ENCODE data around the gene PCGF3.

PCGF3 gene

DNA sequence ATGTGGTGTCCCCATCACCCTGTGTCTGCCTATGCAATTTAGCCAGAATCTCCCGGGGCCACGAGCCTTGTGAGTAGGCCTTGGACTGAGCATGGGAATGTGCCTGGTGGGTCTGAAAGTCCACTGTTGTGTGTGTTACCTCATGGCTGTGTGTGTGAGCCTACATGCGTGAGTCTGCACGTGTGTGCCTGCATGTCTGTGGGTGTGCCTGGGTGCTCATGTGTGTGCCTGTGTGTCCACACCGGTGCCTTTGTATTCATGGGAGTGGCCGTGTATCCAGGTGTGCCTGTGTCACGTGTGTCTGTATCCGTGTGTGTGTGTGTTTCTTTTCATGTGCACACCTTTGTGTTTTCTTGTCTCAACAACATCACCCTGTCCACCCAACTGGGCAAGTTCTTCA lies 45.8 kb upstream of the PCGF3 start (continued):
- TF ChIP-seq ZFP30 (CRISPR knock-in tag; IDR thresholded peaks at IDR 0.05) (no peak), PPARA (CRISPR knock-in tag; IDR thresholded peaks at IDR 0.05; ENCODE audit: borderline replicate concordance) (no peak), ZNF8 (CRISPR knock-in tag; IDR thresholded peaks at IDR 0.05) (no peak), ZFP3 (CRISPR knock-in tag; IDR thresholded peaks at IDR 0.05) (no peak), TCF4 (CRISPR knock-in tag; IDR thresholded peaks at IDR 0.05; ENCODE audit: borderline replicate concordance) (no peak), ZC3H10 (CRISPR knock-in tag; IDR thresholded peaks at IDR 0.05) (no peak)

GRCh38 chr4:660401-660800 lies 45.2 kb upstream of the PCGF3 start:
- no peak for ATAC-seq

DNA sequence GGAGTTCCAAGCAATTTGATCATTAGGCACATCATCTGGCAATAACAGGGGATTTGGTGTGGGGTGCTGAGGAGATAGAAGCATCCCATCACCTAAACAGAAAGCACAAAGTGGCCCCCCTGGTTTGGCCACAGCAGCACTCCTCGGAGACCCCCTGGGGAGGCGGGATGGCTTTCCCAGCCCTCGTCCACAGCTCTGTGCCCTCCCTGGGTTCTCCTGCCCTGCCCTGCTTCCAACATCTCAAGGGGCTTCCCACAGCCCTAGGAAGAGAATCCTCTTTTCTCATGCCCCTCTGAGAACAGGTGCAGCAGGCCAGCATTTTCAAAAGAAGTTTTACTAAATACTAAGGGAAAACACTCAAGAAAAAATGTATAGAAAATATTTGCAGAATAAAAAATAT lies 44.4 kb upstream of the PCGF3 start:
- TF ChIP-seq TCF4 (CRISPR knock-in tag; IDR thresholded peaks at IDR 0.05; ENCODE audit: borderline replicate concordance) (no peak), POU6F1 (CRISPR knock-in tag; IDR thresholded peaks at IDR 0.05; ENCODE audit: borderline replicate concordance, low read depth) (no peak), ARNTL (CRISPR knock-in tag; IDR thresholded peaks at IDR 0.05; ENCODE audit: borderline replicate concordance, low read depth) (no peak), TSHZ2 (CRISPR knock-in tag; IDR thresholded peaks at IDR 0.05) (no peak), SNAI2 (CRISPR knock-in tag; IDR thresholded peaks at IDR 0.05) (no peak), BACH2 (CRISPR knock-in tag; IDR thresholded peaks at IDR 0.05; ENCODE audit: borderline replicate concordance) (no peak), OSR1 (CRISPR knock-in tag; IDR thresholded peaks at IDR 0.05) (no peak), ZNF565 (CRISPR knock-in tag; conservative IDR thresholded peaks at IDR 0.05; ENCODE audit: low read depth) (no peak), ZFP3 (CRISPR knock-in tag; IDR thresholded peaks at IDR 0.05) (no peak), ZNF8 (CRISPR knock-in tag; IDR thresholded peaks at IDR 0.05) (no peak), PPARA (CRISPR knock-in tag; IDR thresholded peaks at IDR 0.05; ENCODE audit: borderline replicate concordance) (no peak), TOX (CRISPR knock-in tag; IDR thresholded peaks at IDR 0.05; ENCODE audit: borderline replicate concordance) (no peak), CSDC2 (CRISPR knock-in tag; IDR thresholded peaks at IDR 0.05) (no peak), ZNF70 (CRISPR knock-in tag; IDR thresholded peaks at IDR 0.05) (no peak), ZFP30 (CRISPR knock-in tag; IDR thresholded peaks at IDR 0.05) (no peak)
- TF ChIP-seq, protein P1, sequence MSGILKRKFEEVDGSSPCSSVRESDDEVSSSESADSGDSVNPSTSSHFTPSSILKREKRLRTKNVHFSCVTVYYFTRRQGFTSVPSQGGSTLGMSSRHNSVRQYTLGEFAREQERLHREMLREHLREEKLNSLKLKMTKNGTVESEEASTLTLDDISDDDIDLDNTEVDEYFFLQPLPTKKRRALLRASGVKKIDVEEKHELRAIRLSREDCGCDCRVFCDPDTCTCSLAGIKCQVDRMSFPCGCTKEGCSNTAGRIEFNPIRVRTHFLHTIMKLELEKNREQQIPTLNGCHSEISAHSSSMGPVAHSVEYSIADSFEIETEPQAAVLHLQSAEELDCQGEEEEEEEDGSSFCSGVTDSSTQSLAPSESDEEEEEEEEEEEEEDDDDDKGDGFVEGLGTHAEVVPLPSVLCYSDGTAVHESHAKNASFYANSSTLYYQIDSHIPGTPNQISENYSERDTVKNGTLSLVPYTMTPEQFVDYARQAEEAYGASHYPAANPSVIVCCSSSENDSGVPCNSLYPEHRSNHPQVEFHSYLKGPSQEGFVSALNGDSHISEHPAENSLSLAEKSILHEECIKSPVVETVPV (CRISPR knock-in tag; IDR thresholded peaks at IDR 0.05) = no peak
- no peak for ATAC-seq

More at GRCh38 chr4:660401-660800, 45.2 kb upstream of the PCGF3 start:
- TF ChIP-seq, protein P1 (CRISPR knock-in tag; IDR thresholded peaks at IDR 0.05) = no peak

GRCh38 chr4:661881-662761 lies 43.5 kb upstream of the PCGF3 start:
- no peak for TF ChIP-seq GLIS3 (CRISPR knock-in tag; IDR thresholded peaks at IDR 0.05)
- no peak for TF ChIP-seq CSDC2 (CRISPR knock-in tag; IDR thresholded peaks at IDR 0.05)
- no peak for TF ChIP-seq SNAI2 (CRISPR knock-in tag; IDR thresholded peaks at IDR 0.05)
- TF ChIP-seq ISL1 (CRISPR knock-in tag; IDR thresholded peaks at IDR 0.05) = no peak
- TF ChIP-seq ZNF565 (CRISPR knock-in tag; conservative IDR thresholded peaks at IDR 0.05; ENCODE audit: low read depth) = no peak
- no peak for TF ChIP-seq PATZ1 (CRISPR knock-in tag; IDR thresholded peaks at IDR 0.05; ENCODE audit: borderline replicate concordance)
- TF ChIP-seq ZFP30 (CRISPR knock-in tag; IDR thresholded peaks at IDR 0.05) = no peak
- no peak for TF ChIP-seq TCF4 (CRISPR knock-in tag; IDR thresholded peaks at IDR 0.05; ENCODE audit: borderline replicate concordance)
- TF ChIP-seq TOX (CRISPR knock-in tag; IDR thresholded peaks at IDR 0.05; ENCODE audit: borderline replicate concordance) = no peak
- no peak for TF ChIP-seq TSHZ2 (CRISPR knock-in tag; IDR thresholded peaks at IDR 0.05)
- no peak for ATAC-seq

Data from SK-N-SH treated with all-trans-retinoic acid at 6 μM for 48 hours (cell line).